Panc1 (cell line): ENCODE measurements around the gene SNRNP27. TPM values are rescaled to one million over a fixed set of nuclear protein-coding genes. Genes with fewer than 3 reads are reported as not detected.

ENCODE experiments used
- ATAC-seq: fragments of 200-7000 bp; cut with Tn5 transposase; 2 replicates; pipeline ENCODE4 v1.9.1; 2020; ENCODE audit warnings: mild to moderate bottlenecking, moderate library complexity
- BruUV-seq: library from RNA; stranded (reverse); fragments of 400-500 nt; replicated peaks from 2 replicates; lab custom pipeline; 2021; lab: Mats Ljungman, UMichigan
- CTCF ChIA-PET: fragments of 300-600 bp; sonication (Branson Sonifier 250); formaldehyde crosslinking; loops from one replicate; lab custom pipeline; 2022; ENCODE audit warnings: antibody characterized with exemption; lab: Charles Lee
- POLR2A ChIA-PET: fragments of 300-600 bp; sonication (Branson Sonifier 250); formaldehyde crosslinking; loops from one replicate; lab custom pipeline; 2022; ENCODE audit warnings: antibody characterized with exemption; lab: Charles Lee
- DNase-seq: peaks from one replicate; pipeline ENCODE4 v3.0.0-alpha.2; 2010; ENCODE audit warnings: low read depth, low spot score
- H3K27ac ChIP-seq: 2 replicates; pipeline ENCODE4 v1.5.1; 2011; ENCODE audit warnings: mild to moderate bottlenecking, low read length, inconsistent platforms
- H3K27me3 ChIP-seq: fragments of 200-500 bp; sonication (Bioruptor generic); 2 replicates; pipeline ENCODE4 v1.6.0; 2014; ENCODE audit warnings: low read length, inconsistent platforms; ENCODE audit not compliant: control insufficient read depth, insufficient read depth
- H3K36me3 ChIP-seq: fragments of 200-500 bp; sonication (Bioruptor generic); 2 replicates; pipeline ENCODE4 v1.5.1; 2014; ENCODE audit warnings: inconsistent platforms, mild to moderate bottlenecking, low read length, moderate library complexity; ENCODE audit not compliant: control insufficient read depth, insufficient read depth
- H3K4me1 ChIP-seq: 2 replicates; pipeline ENCODE4 v1.5.1; 2011; ENCODE audit warnings: inconsistent platforms, mild to moderate bottlenecking, low read length, moderate library complexity; ENCODE audit not compliant: control insufficient read depth, insufficient read depth
- H3K4me3 ChIP-seq, 2 experiments: 2 replicates each; pipeline ENCODE4 v1.5.1; 2011 to 2012; ENCODE audit warnings: low read depth in 2 of 2, low read length in 2 of 2, mild to moderate bottlenecking in 2 of 2, inconsistent platforms in 1 of 2, moderate library complexity in 1 of 2
- H3K9me3 ChIP-seq: fragments of 200-500 bp; sonication (Bioruptor generic); 2 replicates; pipeline ENCODE4 v1.5.1; 2014; ENCODE audit warnings: low read depth, mild to moderate bottlenecking, inconsistent platforms, low read length, moderate library complexity; ENCODE audit not compliant: control insufficient read depth, insufficient read depth
- POLR2AphosphoS5 ChIP-seq: IDR thresholded peaks from 2 replicates; pipeline ENCODE4 v1.6.1; 2012; ENCODE audit warnings: mild to moderate bottlenecking, low read depth, low read length, moderate library complexity
- SIN3A ChIP-seq: IDR thresholded peaks from 2 replicates; pipeline ENCODE4 v1.6.1; 2012; ENCODE audit warnings: low read depth, mild to moderate bottlenecking, low read length, moderate library complexity, borderline replicate concordance; ENCODE audit not compliant: insufficient read depth
- TCF7L2 ChIP-seq: IDR thresholded peaks from 2 replicates; pipeline ENCODE4 v1.6.1; 2011; ENCODE audit warnings: mild to moderate bottlenecking, low read depth, low read length, inconsistent platforms
- in situ Hi-C: cut with HindIII; loops from 2 replicates; pipeline ENCODE4 v1.10.0; 2016; ENCODE audit warnings: low sequenced_read_pairs, low pct_unique_long_range_greater_than_20kb
- intact Hi-C: fragments of 100-400 bp; cut with micrococcal nuclease; formaldehyde crosslinking; loops from one replicate; pipeline ENCODE4 v1.10.0; 2022; ENCODE audit not compliant: unreplicated experiment
- total RNA-seq: library from RNA; stranded (reverse); gene quantifications from one replicate; pipeline ENCODE4 v1.2.1, GENCODE V29; 2021; ENCODE audit not compliant: unreplicated experiment
- TF ChIP-seq, protein P1 (sequence below): fragments of 450-650 bp; IDR thresholded peaks from 2 replicates; pipeline ENCODE4 v1.5.1; 2017; ENCODE audit warnings: mild to moderate bottlenecking
- TF ChIP-seq, protein P2 (sequence below), 2 experiments: IDR thresholded peaks; 2 replicates each; pipeline ENCODE4 v1.6.1; 2011 to 2012; ENCODE audit warnings: low read depth in 2 of 2, control low read depth in 1 of 2, low read length in 1 of 2, mild to moderate bottlenecking in 1 of 2, moderate library complexity in 1 of 2; ENCODE audit not compliant: insufficient read depth in 1 of 2

Gene SNRNP27
- total RNA-seq, 1 experiment from 2014 or later = 39.7 TPM

- intact Hi-C loops (no loop called here), in situ Hi-C loops (no loop called here)
- Histone ChIP-seq H3K27ac (no peak overlapping the region), H3K36me3 (peaks cover 2% of the 10 kb centered on the region; the same call in 1 of the 2 replicates), H3K27me3 (no peaks in the 10 kb centered on the region), H3K4me1 (no peaks in the 10 kb centered on the region), H3K4me3 (no peak overlapping the region), H3K9me3 (no peaks in the 10 kb centered on the region)
- TF ChIP-seq, protein P1, sequence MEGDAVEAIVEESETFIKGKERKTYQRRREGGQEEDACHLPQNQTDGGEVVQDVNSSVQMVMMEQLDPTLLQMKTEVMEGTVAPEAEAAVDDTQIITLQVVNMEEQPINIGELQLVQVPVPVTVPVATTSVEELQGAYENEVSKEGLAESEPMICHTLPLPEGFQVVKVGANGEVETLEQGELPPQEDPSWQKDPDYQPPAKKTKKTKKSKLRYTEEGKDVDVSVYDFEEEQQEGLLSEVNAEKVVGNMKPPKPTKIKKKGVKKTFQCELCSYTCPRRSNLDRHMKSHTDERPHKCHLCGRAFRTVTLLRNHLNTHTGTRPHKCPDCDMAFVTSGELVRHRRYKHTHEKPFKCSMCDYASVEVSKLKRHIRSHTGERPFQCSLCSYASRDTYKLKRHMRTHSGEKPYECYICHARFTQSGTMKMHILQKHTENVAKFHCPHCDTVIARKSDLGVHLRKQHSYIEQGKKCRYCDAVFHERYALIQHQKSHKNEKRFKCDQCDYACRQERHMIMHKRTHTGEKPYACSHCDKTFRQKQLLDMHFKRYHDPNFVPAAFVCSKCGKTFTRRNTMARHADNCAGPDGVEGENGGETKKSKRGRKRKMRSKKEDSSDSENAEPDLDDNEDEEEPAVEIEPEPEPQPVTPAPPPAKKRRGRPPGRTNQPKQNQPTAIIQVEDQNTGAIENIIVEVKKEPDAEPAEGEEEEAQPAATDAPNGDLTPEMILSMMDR = no peak
- TF ChIP-seq POLR2AphosphoS5 = no peak
- no peak for TF ChIP-seq SIN3A
- no peak for TF ChIP-seq TCF7L2
- TF ChIP-seq, protein P2, sequence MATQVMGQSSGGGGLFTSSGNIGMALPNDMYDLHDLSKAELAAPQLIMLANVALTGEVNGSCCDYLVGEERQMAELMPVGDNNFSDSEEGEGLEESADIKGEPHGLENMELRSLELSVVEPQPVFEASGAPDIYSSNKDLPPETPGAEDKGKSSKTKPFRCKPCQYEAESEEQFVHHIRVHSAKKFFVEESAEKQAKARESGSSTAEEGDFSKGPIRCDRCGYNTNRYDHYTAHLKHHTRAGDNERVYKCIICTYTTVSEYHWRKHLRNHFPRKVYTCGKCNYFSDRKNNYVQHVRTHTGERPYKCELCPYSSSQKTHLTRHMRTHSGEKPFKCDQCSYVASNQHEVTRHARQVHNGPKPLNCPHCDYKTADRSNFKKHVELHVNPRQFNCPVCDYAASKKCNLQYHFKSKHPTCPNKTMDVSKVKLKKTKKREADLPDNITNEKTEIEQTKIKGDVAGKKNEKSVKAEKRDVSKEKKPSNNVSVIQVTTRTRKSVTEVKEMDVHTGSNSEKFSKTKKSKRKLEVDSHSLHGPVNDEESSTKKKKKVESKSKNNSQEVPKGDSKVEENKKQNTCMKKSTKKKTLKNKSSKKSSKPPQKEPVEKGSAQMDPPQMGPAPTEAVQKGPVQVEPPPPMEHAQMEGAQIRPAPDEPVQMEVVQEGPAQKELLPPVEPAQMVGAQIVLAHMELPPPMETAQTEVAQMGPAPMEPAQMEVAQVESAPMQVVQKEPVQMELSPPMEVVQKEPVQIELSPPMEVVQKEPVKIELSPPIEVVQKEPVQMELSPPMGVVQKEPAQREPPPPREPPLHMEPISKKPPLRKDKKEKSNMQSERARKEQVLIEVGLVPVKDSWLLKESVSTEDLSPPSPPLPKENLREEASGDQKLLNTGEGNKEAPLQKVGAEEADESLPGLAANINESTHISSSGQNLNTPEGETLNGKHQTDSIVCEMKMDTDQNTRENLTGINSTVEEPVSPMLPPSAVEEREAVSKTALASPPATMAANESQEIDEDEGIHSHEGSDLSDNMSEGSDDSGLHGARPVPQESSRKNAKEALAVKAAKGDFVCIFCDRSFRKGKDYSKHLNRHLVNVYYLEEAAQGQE (IDR thresholded peaks at IDR 0.05; ENCODE audit: insufficient read depth in 1 of 2, low read depth in 2 of 2, low read length in 1 of 2) = no peak
- CTCF ChIA-PET = no interaction called here
- no peak for DNase-seq
- POLR2A ChIA-PET = no interaction called here
- no peak for ATAC-seq
- BruUV-seq = no TSS peak
Measured at GRCh38 chr2:69858261-69858660, 35.5 kb upstream of the SNRNP27 start.

GRCh38 chr2:69863298-69863697 is 30.5 kb upstream of the SNRNP27 start:
- BruUV-seq = no TSS peak
- CTCF ChIA-PET = no interaction called here
- intact Hi-C loops = no loop called here
- TF ChIP-seq TCF7L2 = no peak
- Histone ChIP-seq H3K9me3 (no peaks in the 10 kb centered on the region), H3K27me3 (no peaks in the 10 kb centered on the region), H3K27ac (no peak overlapping the region), H3K4me1 (no peaks in the 10 kb centered on the region), H3K36me3 (no peaks in the 10 kb centered on the region), H3K4me3 (no peak overlapping the region)
- ATAC-seq = no peak
- DNase-seq = no peak
- in situ Hi-C loops = no loop called here
- POLR2A ChIA-PET = no interaction called here

DNA sequence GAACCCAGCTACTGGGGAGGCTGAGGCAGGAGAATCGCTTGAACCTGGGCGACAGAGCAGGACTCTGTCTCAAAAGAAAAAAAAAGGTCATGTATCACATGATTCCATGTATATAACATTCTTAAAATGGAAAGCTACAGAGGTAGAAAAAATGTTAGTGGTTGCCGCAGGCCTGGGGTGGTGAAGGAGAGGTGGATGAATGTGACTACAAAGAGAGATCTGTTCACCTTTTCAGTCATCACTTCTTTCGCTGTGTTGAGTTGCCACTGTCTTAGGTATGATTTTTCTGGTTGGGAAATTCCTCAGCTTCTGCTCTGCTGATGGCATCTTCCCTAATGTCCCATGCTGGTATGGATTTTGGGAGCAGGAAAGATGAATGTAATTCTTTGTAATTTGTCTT is 5.3 kb upstream of the SNRNP27 start:
- intact Hi-C loops = no loop called here
- CTCF ChIA-PET = no interaction called here
- DNase-seq (no peak), ATAC-seq (no peak)
- no peak overlapping the region for H3K4me3 ChIP-seq
- in situ Hi-C loops = no loop called here
- H3K4me1 ChIP-seq = 0 out of 2 replicates have a peak, but pooled peaks cover 3% of the 10 kb centered on the region
- no TSS peak for BruUV-seq
- H3K9me3 ChIP-seq = no peaks in the 10 kb centered on the region
- H3K27me3 ChIP-seq = no peaks in the 10 kb centered on the region
- TF ChIP-seq POLR2AphosphoS5 (no peak), SIN3A (no peak), TCF7L2 (no peak)
- TF ChIP-seq, protein P2 (IDR thresholded peaks at IDR 0.05; ENCODE audit: insufficient read depth in 1 of 2, low read depth in 2 of 2, low read length in 1 of 2) = no peak
- TF ChIP-seq, protein P1 = no peak
- POLR2A ChIA-PET = no interaction called here
- no peak overlapping the region for H3K27ac ChIP-seq
- no peaks in the 10 kb centered on the region for H3K36me3 ChIP-seq
